WI38 (cell line): ENCODE data around the gene PPP2R3B.

Experiments
- H3K4me3 ChIP-seq: 2 replicates; pipeline ENCODE4 v1.5.1; 2011; ENCODE audit warnings: low read depth, mild to moderate bottlenecking, control low read depth, low read length
- TF ChIP-seq, protein P1 (sequence below): IDR thresholded peaks from 2 replicates; pipeline ENCODE4 v1.5.1; 2012; ENCODE audit warnings: low read depth, mild to moderate bottlenecking, control low read depth, low read length

Gene PPP2R3B

DNA sequence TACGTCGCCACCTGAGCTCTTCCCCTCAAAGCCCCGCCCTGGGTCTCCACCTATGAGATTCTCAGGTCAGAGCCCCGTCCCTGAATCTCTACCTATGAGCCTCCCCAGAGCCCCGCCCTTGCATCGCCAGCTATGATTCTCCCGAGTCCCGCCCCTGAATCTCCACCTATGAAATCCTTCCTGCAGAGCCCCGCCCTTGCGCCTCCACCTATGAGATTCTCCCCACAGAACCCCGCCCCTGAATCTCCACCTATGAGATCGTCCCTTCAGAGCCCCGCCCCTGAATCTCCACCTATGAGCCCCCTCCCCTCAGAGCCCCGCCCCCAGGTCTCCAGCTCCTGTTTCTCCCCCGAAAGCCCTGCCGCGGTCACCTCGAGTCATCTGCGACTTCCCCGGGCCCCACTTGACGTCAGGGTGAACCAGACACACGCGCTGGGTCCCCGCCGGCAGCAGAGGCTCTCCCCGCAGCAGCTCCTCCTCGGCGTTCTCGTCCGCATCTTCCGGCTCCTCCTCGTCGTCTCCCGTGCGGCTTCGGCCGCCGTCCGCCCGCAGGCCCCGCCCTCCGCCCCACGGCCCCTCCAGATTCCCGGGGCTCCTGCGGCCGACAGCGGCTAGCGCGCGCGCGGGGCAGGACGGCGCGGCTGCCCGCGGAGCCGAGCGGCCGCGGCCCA is 68.5 kb downstream of the PPP2R3B start:
- TF ChIP-seq, protein P1, sequence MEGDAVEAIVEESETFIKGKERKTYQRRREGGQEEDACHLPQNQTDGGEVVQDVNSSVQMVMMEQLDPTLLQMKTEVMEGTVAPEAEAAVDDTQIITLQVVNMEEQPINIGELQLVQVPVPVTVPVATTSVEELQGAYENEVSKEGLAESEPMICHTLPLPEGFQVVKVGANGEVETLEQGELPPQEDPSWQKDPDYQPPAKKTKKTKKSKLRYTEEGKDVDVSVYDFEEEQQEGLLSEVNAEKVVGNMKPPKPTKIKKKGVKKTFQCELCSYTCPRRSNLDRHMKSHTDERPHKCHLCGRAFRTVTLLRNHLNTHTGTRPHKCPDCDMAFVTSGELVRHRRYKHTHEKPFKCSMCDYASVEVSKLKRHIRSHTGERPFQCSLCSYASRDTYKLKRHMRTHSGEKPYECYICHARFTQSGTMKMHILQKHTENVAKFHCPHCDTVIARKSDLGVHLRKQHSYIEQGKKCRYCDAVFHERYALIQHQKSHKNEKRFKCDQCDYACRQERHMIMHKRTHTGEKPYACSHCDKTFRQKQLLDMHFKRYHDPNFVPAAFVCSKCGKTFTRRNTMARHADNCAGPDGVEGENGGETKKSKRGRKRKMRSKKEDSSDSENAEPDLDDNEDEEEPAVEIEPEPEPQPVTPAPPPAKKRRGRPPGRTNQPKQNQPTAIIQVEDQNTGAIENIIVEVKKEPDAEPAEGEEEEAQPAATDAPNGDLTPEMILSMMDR: no peak
- H3K4me3 ChIP-seq: peak overlapping the region; percentile 76

DNA sequence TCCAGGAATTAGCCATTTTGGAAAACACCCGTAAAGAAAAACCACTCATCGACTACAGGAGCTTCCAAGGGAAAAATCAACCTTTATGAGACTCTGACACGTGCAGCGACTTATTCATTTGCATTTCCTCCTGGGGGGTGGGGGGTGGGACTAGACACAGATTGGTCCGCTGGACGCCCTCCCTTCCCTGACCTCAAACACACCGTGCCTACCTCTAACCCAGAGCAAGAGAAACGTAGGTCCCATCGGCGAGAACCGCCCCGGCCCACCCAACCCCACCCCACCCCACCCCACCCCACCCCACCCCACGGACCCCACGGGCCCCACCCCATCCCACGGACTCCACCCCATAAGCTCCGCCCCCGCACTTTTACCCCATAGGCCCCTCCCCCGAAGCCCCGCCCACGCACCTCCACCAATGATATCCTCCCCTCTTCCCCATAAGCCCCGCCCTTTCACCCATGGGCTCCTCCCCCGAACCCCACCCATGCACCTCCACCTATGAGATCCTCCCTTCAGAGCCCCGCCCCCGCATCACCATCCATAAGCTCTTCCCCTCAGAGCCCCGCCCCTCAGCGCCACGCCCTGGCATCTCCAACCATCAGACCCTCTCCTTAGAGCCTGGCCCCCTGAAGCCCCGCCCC is 69.2 kb downstream of the PPP2R3B start:
- peak overlapping the region; percentile 76 for H3K4me3 ChIP-seq
- TF ChIP-seq, protein P1: no peak

DNA sequence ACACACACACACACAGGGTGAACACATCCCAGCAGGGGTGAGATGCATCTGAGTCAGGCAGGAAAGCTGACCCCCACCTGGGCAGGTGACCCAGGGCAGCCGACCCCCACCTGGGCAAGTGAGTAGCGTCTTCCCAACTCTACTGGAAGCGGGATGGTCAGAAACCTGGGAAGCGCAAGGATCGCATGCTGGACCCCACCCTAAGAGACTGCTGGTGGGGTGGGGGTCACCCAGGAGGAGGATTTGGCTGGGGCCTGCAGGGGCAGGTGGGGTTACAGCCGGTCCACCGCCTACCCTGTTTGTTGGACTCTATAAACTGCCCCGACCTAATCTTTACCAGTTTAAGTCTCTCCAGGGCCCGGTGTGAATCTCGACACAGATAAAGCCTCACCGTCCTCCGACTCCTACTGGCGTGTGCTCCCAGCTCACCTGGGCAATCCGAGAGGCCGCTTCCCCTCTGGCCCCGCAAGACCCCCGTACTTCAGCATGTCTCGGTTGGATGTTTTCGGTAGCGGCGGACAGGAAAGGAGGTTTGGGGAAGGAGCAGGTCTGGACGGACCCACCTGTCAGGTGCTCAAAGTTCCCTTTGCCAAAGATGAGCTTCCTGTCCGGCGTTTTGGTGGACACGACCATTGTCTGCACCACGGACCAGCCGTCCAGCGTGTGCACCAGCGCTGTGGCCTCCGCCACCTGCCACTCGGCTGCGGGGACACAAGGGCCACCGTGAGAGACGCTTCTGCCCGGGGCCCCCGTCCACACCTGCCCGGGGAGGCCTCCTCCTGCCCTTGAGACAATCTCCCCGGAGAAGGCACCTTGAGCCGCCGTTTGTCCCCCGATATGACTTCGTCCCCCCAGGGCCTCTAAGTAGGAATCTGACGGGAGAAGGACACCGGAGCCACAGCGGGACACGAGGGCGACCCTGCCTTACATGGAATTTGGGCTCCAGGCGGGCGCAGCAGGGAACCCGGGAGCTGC is 70.1 kb downstream of the PPP2R3B start:
- H3K4me3 ChIP-seq: no peak overlapping the region
- TF ChIP-seq, protein P1: no peak

DNA sequence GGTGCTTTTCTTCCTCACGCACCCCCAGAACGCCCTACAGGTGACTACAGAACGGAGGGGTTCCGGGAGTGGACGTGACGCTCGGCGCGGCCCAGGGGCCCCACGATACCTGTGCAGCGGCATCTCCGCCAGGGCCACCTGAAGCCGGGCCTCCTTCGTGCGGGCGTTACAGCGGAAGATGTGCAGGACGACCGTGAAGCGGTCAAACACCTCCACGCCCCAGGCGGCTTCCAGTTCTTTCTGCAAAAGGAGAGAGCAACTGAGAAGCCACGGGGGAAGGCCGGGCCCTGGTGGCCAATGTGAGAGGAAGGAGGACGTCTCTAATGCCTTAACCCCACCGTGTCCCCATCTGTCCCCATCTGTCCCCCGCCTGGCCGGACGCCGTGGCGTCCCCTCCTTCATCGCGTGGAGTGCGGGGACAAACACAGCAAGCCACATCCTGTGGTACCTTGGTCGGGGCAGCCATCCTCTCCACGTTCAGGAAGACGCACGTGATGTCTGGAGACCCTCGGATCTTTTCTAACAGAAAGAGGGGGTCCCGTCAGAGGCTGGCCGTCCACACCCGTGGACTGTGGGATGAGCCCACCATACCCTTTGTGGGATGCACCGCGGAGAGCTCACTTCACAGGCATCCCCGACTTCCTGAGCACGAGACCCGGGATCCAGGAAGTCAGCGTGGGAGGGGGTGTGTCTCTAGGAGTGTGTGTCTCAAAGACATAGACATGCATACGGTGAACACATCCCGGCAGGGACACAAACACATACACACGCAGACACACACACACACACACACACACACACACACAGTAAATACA is 71.7 kb downstream of the PPP2R3B start:
- TF ChIP-seq, protein P1: no peak
- H3K4me3 ChIP-seq: no peak overlapping the region

DNA sequence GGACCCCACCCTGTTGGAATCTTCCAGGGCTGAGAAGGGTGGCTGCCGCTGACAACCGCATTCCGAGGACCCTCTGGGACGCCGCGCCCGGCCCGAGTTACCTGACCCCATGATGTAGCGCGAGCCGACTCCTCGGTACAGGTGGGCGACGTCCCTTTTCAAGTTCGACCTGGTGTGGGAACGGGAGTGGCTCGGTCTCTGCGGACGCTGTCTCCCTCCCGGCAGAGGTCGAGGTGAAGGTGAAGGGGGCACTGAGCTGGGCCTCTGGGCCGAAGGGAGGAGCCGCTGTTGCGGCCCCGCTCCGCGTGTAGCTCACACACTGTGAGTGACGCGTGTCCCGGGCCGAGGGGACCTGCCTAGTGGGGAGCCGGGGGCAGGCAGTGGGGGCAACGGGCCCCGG is 72.7 kb downstream of the PPP2R3B start:
- TF ChIP-seq, protein P1: no peak
- no peak overlapping the region for H3K4me3 ChIP-seq

DNA sequence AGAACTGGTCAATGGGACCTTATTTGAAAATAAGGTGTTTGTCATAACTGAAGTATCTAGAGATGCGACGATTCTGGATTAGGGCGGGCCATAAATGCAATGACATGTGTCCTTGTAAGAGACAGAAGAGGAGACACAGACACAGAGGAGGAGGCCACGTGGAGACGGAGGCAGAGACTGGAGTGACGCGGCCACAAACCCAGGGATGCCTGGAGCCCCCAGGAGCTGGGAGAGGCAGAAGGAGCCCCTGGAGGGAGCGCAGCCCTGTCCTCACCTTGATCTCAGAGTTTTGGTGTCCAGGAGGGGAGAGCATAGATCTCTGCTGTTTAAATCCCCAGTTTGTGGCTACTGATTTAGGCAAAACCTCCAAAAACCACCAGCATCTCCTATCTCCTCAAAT is 73.2 kb downstream of the PPP2R3B start:
- TF ChIP-seq, protein P1: no peak
- H3K4me3 ChIP-seq: no peak overlapping the region
